Caki2 (cell line): ENCODE results near the gene DUSP28. TPM values are rescaled to one million over a fixed set of nuclear protein-coding genes. Genes with fewer than 3 reads are reported as not detected.

Experiments used
- DNase-seq: peaks from one replicate; pipeline ENCODE4 v3.0.0-alpha.2; 2015; ENCODE audit warnings: low read depth
- in situ Hi-C: cut with HindIII; loops from 2 replicates; pipeline ENCODE4 v1.10.0; 2016; ENCODE audit warnings: low sequenced_read_pairs, low pct_unique_long_range_greater_than_20kb, mixed read lengths
- total RNA-seq: library from RNA; depleted of rRNA; stranded (reverse); fragments of >200 nt; shearing (Covaris generic); gene quantifications from 2 replicates; pipeline ENCODE4 v1.2.3, GENCODE V29; 2014; ENCODE audit warnings: low replicate concordance

DUSP28 gene
- total RNA-seq, 1 experiment from 2014 or later = 8.9 TPM

DNA sequence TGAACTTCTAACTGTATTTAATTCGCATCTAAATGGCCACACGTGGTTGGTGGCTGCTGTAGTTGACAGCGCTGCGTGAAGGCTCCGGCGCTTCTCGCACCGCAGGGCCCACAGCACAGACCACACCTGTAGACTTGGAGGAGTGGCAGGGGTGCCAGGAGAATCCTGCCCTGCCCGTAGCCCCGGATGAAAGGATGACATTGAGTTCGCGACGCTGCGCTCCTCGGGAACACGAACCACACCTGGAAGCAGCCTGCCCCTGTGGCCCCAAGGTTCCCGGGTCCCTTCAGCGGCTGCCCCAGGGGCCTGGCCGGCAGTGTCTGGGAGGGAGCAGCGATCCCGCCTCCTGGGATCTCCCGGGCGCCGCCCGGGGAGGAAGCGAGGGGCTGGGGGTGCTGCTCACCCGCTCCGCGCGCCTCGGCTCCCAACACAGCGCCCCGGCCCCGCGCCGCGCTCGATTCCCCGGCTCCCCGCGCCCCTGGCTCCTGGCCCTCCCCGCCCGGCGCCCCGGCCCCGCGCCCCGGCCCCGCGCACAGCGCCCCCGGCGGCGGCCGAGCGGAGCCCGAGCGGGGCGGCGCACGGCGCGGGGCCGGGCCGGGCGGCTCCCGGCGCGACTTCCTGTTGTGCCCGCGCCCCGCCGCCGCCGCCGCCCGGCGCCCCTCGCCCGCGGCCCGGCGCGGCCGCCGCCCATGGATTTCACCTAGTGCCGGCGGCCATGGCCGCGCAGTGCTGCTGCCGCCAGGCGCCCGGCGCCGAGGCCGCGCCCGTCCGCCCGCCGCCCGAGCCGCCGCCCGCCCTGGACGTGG lies 7.9 kb downstream of the DUSP28 start, which contains the start of gene RNPEPL1:
RNPEPL1 (plus strand) TSS at position 613 of the 806 bp plus-strand sequence; CDS start at position 716, 103 bp downstream.
- no peak for DNase-seq
- in situ Hi-C loops = no loop called here

DNA sequence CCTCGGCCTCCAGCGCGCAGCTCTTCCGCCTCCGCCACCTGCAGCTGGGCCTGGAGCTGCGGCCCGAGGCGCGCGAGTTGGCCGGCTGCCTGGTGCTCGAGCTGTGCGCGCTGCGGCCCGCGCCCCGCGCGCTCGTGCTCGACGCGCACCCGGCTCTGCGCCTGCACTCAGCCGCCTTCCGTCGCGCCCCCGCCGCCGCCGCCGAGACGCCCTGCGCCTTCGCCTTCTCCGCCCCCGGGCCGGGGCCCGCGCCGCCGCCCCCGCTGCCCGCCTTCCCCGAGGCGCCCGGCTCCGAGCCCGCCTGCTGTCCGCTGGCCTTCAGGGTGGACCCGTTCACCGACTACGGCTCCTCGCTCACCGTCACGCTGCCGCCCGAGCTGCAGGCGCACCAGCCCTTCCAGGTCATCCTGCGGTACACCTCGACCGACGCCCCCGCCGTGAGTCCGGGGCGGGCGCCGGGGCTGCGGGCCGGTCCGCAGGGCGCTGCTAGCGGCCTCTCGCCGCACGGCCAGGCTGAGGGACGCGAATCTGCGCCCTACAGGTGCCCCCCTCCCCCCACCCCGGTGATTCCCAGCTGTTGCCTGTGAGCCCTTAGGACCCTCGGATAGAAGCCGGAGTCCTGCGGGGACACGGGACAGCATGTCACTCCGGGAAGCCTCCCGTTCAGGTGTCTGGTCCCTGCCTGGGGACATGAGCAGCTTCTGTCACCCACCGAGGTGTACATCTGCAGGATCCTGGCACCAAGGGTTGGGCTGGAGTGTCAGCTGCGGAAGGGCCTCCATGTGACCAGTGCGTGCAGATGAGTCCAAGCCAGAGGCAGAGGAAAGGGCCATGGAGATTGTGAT lies 8.7 kb downstream of the DUSP28 start:
- in situ Hi-C loops = no loop called here
- DNase-seq = no peak

DNA sequence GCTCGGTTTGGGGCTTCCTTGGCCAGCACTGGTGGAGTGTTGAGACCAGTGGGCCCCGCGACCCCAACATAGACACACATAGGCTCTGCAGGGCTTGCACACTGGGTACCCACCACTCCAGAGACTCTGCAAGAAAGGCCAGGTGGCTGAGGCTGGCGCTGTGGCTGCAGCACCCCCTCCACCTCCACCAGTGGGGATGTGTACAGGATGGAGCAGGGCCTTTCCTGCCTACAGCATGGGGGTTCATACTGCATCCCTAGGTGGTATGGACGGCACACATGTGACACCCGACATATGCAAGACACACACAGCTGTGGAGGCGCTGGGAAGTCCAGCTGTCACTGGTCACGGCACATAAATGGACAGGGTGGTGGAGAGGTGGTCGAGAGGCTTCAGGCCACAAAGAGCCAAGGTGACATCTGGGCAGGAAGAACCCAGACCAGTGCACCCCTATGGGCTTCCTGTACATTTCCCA lies 9.4 kb downstream of the DUSP28 start:
- DNase-seq = no peak
- in situ Hi-C loops = no loop called here

DNA sequence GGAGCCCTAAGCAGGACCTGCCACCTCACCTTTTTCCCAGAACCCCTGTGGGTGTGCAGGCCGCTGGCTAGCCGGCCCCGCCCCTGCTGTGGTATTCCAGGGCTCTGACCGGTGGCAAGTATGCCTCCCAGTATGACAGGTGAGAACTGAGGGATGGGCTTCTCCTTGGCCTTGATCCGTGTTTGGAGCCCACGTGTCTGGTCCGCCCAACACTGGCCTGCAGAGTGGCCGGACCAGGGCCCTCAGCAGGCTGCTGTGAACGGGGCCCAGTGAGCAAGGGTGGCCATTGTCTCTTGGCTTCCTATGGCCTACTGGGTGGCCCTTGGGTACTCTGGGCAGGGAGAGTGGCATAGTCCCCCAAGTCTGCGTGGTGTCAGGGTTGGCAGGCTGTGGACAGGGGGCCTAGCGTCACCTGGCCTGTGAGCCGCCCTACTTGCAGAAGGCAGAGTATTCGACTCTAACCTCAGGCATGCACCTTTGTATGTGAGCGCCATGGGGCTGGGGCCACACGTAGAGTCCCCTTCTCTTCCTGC lies 9.9 kb downstream of the DUSP28 start:
- in situ Hi-C loops = no loop called here
- DNase-seq = no peak

DNA sequence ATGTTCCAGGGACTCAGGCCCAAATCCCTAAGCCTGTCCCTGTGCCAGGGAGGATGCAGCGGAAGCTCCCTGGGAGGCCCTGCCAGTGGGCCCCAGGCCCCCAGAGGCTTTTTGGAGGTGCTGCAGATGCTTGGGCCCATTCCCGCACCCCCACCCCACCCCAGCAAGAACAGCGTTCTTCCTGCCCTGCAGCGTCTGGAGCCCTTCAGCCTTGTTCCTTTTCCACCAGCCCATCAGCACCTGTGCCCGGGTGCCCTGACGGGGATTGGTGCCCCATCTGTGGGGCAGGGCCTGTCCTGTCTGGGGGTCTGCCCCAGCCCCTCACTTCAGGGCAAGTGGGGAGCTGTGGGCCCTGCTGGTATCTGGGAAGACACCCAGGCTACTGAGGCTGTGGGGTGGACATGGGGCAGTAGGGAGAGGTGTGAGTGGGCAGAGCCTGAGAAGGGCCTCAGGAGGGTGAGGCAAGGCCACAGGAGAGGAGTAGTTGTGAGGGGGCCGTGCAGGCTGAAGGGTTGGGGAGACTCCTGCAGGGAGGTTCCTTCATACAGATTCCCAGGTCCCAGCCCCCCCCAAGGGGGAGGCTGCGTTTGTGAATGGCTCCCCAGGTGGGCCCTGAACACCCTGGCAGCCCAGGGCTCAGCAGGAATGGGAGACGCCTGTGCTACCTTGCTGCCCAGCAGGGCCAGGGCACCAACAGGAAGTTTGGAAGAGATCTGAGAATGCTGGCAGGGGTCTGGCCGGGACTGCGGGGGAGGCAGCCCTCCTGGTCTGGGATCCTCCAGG lies 10.6 kb downstream of the DUSP28 start:
- in situ Hi-C loops = no loop called here
- no peak for DNase-seq

DNA sequence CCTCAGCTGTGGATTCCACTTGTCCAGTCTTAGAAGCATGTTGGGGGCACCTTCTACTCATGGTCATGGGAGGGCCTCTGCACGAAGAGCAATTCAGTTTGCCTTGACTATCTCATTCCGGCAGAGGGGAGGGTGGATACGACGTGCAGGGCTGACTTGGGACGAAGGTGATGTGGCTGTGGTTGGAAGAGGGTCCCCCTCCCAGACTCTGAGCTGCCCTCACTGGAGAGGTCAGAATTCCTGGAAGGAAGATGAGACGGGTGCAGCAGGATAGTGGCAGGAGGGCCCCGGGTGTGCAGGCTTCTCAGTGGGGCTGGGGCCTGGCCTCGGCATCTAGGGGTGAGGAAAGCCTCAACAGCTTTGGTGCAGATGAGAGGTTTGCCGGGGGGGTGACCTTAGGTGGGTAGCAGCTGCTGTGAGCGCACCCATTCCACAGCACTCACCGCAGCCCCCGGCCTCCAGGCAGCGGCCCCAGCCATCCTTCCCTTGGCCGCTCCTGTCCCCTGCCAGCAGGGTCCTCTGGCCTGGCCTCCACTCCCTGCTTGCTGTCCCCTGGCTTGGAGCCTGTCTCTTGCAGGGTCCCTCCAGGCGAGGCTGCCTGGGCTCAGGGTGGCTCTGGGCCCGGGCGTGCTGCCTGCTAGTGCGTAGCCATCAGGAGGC lies 11.3 kb downstream of the DUSP28 start:
- DNase-seq = no peak
- in situ Hi-C loops = no loop called here

DNA sequence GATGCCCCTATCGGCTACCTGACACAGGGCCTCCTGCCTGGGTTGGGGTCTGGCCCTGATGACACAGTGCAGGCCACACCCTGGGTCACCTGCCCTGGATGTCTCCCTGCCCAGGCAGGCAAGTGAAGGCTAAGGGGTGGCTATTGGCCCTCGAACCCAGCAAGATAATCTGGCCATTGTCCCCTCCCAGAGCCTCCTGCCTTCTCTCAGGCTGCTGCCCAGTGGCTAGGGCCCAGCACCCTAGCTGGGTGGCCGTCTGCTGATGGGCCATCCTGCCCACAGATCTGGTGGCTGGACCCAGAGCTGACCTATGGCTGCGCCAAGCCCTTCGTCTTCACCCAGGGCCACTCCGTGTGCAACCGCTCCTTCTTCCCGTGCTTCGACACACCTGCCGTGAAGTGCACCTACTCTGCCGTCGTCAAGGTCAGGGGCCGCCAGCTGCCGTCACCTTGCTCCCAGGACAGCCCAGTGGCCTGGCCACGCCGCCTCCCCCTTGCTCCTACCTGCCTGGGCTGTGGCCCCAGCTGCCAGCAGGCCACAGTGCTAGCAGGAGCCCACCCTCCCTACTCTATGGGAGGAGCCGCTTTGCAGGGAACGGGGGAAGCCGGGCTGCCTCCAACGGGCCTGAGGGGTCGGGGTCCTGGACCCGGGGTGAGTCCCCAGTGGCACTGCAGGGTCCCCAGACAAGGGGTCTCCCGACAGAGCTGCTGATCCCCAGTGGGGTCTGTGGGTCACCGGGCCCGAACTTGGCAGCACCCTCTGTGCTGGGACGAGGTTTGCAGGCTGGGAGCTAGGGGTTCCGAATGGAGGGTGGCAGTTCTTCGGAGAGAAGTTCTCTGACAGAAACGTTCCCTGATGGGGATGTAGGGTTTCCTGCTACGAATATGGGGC lies 12.2 kb downstream of the DUSP28 start:
- in situ Hi-C loops = no loop called here
- DNase-seq = no peak

DNA sequence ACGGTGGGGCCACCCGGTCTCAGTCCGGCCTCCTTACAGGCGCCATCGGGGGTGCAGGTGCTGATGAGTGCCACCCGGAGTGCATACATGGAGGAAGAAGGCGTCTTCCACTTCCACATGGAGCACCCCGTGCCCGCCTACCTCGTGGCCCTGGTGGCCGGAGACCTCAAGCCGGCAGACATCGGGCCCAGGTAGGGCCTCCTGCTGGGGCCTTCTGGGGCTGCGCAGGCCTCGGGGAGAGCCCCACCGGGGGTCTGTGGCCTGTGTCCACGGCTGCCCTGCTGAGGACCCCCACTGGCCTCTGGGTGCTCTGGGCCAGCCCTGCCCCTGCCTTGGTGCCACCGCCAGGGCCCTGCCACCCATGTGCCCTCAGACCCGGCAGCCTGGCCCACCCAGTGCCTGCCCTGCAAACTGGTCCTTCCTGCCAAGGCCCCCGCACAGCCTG lies 12.9 kb downstream of the DUSP28 start:
- no peak for DNase-seq
- in situ Hi-C loops = no loop called here

DNA sequence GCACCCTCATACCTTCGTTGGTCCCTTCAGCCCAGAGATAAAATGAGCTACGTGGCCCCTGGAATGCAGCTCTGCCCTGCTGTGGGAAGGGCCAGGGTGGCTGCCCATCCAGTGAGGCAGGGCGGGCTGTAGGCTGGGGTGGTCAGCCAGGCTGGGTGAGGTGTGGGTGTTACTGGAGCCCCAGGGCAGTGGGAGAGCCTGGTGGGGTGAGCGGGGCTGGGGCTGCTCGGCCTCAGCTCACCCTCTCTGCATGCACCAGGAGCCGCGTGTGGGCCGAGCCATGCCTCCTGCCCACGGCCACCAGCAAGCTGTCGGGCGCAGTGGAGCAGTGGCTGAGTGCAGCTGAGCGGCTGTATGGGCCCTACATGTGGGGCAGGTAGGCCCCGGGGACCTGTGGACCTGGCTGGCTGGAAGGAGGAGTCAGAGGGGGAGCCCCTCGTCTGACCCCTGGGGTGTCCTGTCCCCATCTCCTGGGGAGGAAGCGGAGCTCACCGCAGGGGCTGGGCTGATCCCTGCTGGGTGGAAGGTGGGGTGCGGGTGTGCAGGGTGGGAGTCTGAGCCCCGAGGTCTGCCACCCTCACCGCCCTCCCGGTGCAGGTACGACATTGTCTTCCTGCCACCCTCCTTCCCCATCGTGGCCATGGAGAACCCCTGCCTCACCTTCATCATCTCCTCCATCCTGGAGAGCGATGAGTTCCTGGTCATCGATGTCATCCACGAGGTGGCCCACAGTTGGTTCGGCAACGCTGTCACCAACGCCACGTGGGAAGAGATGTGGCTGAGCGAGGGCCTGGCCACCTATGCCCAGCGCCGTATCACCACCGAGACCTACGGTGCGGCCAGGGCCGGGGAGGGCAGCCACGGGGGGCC lies 13.6 kb downstream of the DUSP28 start:
- in situ Hi-C loops = no loop called here
- no peak for DNase-seq

DNA sequence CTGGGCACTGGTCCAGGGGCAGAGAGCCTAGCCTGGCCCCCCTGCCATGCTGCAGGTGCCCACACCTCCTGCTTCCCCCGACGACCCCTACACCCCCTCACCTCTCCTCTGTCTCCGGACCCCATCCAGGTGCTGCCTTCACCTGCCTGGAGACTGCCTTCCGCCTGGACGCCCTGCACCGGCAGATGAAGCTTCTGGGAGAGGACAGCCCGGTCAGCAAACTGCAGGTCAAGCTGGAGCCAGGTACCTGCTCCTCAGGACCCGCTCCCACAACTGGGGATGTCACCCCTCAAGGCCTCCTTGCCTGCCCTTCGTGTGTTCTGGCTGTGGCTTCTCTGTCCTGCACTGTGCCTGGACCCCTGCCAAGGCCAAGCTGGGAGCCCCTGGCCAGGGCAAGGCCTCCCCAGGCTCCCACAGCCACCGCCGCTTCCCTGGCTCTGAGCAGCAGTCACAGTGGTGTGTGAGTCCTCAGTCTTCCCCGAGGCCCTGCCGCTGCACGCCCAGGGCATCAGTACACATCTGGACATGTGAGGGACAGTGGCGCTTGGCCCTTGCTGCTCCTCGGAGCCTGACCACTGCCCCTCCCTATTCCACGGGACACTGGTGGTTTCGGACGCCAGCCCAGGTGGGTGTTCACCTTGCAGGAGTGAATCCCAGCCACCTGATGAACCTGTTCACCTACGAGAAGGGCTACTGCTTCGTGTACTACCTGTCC lies 14.4 kb downstream of the DUSP28 start:
- in situ Hi-C loops = no loop called here
- no peak for DNase-seq

DNA sequence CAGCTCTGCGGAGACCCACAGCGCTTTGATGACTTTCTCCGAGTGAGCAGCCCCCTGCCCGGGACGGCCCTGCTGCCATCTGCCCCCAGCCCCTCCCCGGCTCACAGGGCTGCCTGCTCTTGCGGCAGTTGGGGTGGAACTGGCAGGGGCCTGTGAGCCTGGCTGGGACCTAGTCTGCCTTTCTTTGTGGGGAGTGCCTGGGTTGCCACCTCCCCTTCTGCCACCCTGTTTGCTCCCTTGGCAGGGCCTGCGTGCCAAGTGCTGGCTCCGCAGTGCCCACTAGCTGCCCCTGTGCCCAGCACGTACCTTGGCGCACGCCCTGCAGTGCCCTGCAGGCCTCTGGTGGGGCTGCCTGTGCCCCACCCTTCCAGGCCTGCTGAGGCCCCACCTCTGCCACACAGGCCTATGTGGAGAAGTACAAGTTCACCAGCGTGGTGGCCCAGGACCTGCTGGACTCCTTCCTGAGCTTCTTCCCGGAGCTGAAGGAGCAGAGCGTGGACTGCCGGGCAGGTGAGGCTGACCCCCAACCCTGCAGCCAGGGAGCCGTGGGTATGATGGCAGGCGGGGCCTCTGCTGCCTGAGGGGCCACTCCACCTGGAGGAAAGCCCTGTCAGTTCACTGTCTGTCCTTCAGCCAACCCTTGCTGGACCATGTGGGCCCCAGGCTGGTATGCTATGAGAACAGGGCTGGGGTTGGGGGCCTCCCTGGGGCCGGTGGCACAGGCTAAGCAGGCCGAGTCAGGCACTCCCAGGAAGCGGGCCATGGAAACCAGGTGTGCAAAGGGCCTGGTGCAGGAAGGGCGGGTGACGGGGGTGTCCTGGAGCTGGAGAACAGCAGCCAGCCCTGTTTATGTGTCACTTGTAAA lies 15.2 kb downstream of the DUSP28 start:
- in situ Hi-C loops = no loop called here
- no peak for DNase-seq

DNA sequence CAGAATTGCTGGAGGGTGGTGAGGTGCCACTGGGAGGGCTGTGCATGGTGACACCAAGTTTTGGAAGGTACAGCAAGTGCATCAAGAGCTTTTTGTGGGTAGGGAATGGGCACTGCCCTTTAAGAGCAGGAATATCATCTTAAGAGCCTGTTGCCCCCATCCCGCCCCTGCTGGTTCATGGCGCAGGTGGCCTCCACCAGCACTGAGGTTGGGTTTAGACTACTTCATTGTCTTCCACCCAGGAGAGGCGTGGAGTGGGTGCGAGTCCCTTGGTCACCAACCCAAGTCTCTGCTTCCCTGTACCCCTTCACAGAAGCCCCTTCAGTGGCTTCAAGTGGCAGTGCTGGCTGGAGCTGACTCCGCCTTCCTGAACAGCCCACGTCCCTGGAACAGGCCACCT lies 15.9 kb downstream of the DUSP28 start:
- no peak for DNase-seq
- in situ Hi-C loops = no loop called here

DNA sequence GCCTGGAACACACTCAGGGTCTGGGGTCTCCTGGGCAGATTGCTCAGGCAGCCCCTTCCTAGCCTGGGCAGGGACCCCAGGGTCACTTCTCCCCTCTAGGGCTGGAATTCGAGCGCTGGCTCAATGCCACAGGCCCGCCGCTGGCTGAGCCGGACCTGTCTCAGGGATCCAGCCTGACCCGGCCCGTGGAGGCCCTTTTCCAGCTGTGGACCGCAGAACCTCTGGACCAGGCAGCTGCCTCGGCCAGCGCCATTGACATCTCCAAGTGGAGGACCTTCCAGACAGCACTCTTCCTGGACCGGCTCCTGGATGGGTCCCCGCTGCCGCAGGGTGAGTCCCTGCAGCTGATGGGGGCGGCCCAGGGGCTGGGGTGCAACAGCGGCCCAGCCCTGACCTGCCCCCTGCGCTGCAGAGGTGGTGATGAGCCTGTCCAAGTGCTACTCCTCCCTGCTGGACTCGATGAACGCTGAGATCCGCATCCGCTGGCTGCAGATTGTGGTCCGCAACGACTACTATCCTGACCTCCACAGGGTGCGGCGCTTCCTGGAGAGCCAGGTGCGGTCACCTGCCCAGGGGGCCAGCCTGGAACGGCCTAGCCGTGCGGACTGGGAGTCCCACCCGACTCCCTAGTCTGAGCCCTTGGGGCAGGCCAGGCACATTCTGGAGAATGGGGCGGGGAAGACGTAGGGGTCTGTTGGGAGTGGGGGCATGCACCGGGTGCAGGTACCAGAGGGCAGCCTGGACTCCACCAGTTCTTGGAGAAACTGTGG lies 16.5 kb downstream of the DUSP28 start:
- in situ Hi-C loops = no loop called here
- DNase-seq = no peak
